Measurements from ENCODE around the gene SNX8. TPM values are rescaled to one million over a fixed set of nuclear protein-coding genes. Genes with fewer than 3 reads are reported as not detected.
"Not testable (repeated sequence)": the region's sequence is repeated elsewhere in the genome, so short reads cannot be mapped to it uniquely, and the experiment has no call there.

The SNX8 gene
- total RNA-seq, 1 experiment from 2014 or later = 31.2 TPM

DNA sequence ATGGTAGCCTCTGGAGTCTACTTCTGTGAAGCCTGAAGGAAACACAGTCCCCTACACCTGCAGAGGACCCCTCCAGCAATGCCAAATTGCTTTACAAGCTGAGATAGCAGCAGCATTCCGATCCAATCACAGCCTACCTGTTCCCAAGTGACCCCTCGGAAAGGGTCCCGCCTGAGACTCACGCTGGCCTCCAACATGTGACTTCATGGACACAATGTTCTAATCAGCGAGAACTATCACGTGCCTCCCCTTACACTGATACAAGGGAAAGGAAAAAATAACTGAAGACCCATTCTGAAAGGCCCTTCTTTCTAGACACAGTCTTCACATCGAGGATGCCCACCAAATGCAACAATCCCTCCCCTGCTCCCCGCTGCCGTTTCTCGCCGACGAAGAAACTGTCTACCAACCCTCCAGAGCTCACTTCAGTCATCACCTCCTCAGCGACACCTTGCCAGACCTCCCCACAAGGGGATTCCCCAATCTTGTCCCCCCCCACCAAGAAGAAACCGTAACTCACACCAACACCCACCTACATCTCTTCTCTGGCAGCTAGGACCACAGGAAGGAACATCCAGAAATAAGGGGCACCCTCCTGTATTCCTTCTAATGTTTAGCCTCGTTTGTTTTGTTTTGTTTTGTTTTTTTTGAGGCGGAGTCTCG lies 1.8 kb downstream of the SNX8 start:
- BruUV-seq (replicated peaks) = TSS peak; percentile 45
- Mint-ChIP-seq H3K27ac (ENCODE audit: low read depth, unreplicated experiment) (peak overlapping the region; percentile 32), H3K27me3 (ENCODE audit: insufficient read depth, unreplicated experiment) (no peaks in the 10 kb centered on the region), H3K4me3 (ENCODE audit: unreplicated experiment) (peak overlapping the region; percentile 46), H3K4me1 (ENCODE audit: insufficient read depth, unreplicated experiment) (peaks cover 10% of the 10 kb centered on the region), H3K36me3 (ENCODE audit: insufficient read depth, unreplicated experiment) (peaks cover 12% of the 10 kb centered on the region), H3K9me3 (ENCODE audit: unreplicated experiment) (no peaks in the 10 kb centered on the region)
- TF ChIP-seq, protein P1, sequence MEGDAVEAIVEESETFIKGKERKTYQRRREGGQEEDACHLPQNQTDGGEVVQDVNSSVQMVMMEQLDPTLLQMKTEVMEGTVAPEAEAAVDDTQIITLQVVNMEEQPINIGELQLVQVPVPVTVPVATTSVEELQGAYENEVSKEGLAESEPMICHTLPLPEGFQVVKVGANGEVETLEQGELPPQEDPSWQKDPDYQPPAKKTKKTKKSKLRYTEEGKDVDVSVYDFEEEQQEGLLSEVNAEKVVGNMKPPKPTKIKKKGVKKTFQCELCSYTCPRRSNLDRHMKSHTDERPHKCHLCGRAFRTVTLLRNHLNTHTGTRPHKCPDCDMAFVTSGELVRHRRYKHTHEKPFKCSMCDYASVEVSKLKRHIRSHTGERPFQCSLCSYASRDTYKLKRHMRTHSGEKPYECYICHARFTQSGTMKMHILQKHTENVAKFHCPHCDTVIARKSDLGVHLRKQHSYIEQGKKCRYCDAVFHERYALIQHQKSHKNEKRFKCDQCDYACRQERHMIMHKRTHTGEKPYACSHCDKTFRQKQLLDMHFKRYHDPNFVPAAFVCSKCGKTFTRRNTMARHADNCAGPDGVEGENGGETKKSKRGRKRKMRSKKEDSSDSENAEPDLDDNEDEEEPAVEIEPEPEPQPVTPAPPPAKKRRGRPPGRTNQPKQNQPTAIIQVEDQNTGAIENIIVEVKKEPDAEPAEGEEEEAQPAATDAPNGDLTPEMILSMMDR (IDR thresholded peaks at IDR 0.05; ENCODE audit: unreplicated experiment) = no peak
- POLR2A ChIA-PET = interaction anchor here (0.6 to 1.0 kb wide), 2 partner anchors 42 to 46 kb away, joined by 3 read pairs; no protein-coding TSS in a partner anchor
- intact Hi-C loops (cut with micrococcal nuclease) = no loop called here
- CTCF ChIA-PET = interaction anchor here (0.6 to 0.7 kb wide), 2 partner anchors 70 to 370 kb away, joined by 3 read pairs; partner anchors contain the start of genes MRM2 and NUDT1
- no peak for DNase-seq (ENCODE audit: unreplicated experiment)

DNA sequence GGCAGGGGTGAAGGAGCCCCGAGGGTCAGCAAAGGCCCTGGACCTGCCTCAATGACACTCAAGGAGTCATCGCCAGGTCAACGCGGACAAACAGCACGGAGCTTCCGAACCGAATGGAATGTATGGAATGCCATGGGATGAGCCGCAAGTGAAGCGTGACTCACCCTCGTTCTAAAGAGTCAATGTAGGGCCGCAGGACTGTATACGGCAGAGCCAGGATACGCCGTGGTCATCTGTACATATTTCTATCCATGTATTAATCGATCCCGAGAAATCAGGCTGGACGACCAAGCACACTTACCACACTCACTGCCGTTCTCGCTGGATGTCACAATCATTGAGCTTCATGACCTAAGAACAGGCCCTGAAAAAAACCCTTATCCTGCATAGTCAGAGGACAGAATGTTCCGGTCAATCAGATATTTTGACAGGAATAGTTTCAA lies 4.3 kb downstream of the SNX8 start:
- peak overlapping the region; percentile 88 for H3K27ac Mint-ChIP-seq (ENCODE audit: low read depth, unreplicated experiment)
- no TSS peak for BruUV-seq (replicated peaks)
- intact Hi-C loops (cut with micrococcal nuclease) = no loop called here
- TF ChIP-seq, protein P1 (IDR thresholded peaks at IDR 0.05; ENCODE audit: unreplicated experiment) = no peak
- no peaks in the 10 kb centered on the region for H3K27me3 Mint-ChIP-seq (ENCODE audit: insufficient read depth, unreplicated experiment)
- H3K4me3 Mint-ChIP-seq (ENCODE audit: unreplicated experiment) = peak overlapping the region; percentile 50
- peak; percentile 82 for DNase-seq (ENCODE audit: unreplicated experiment)
- peaks cover 12% of the 10 kb centered on the region for H3K36me3 Mint-ChIP-seq (ENCODE audit: insufficient read depth, unreplicated experiment)
- peaks cover 14% of the 10 kb centered on the region for H3K4me1 Mint-ChIP-seq (ENCODE audit: insufficient read depth, unreplicated experiment)
- ChIA-PET CTCF (interaction anchor here (0.5 to 1.3 kb wide), 5 partner anchors 8 to 1970 kb away, joined by 3 to 5 read pairs (median 4); no protein-coding TSS in a partner anchor), POLR2A (interaction anchor here (0.5 to 1.4 kb wide), 6 partner anchors 44 to 78 kb away, joined by 3 to 8 read pairs (median 5); partner anchors contain the start of genes EIF3B, MAD1L1, MRM2 and NUDT1)
- H3K9me3 Mint-ChIP-seq (ENCODE audit: unreplicated experiment) = no peaks in the 10 kb centered on the region

DNA sequence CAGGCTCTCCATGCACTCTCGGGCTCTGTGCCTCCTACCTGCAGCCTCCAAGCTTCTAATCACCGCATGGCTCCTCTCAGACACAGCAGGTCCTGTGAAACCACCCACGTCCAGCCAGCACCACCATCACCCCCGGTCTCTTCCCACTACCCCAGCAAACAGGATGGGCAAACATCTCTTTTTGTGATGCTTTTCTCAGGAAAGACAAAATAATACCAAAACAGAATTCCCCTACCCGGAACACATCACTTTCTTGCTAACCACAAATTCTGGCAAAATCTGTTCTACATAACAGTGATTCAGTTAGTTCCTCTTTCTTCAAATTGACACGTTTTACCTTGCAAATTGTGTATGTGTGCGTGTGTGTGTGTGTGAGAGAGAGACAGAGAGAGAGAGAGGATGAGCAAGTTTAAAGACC lies 6.5 kb downstream of the SNX8 start:
- intact Hi-C loops (cut with micrococcal nuclease) = no loop called here
- no TSS peak for BruUV-seq (replicated peaks)
- POLR2A ChIA-PET = no interaction called here
- H3K27ac Mint-ChIP-seq (ENCODE audit: low read depth, unreplicated experiment) = no peak overlapping the region
- H3K9me3 Mint-ChIP-seq (ENCODE audit: unreplicated experiment) = no peaks in the 10 kb centered on the region
- H3K36me3 Mint-ChIP-seq (ENCODE audit: insufficient read depth, unreplicated experiment) = peaks cover 12% of the 10 kb centered on the region
- H3K27me3 Mint-ChIP-seq (ENCODE audit: insufficient read depth, unreplicated experiment) = no peaks in the 10 kb centered on the region
- no peak overlapping the region for H3K4me3 Mint-ChIP-seq (ENCODE audit: unreplicated experiment)
- TF ChIP-seq, protein P1 (IDR thresholded peaks at IDR 0.05; ENCODE audit: unreplicated experiment) = no peak
- peaks cover 10% of the 10 kb centered on the region for H3K4me1 Mint-ChIP-seq (ENCODE audit: insufficient read depth, unreplicated experiment)
- CTCF ChIA-PET = no interaction called here
- no peak for DNase-seq (ENCODE audit: unreplicated experiment)

DNA sequence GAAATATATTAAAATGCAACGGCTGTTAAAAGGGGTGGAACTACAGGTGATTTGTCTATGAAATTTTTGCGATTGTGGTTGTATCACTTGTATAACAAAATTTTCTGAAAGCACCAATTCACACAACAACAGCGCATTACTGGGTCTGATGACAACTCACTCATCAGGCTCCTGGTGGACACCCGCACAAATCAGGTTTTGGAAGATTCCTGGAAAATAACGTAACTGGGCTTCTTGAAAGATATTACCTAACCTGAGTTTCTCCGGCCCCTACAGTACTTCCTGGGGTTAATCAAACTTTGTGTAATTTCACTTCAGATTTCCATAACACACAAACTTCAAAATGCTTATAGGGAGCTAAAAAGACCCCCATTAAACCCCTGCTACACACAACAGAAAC lies 7.6 kb downstream of the SNX8 start:
- Mint-ChIP-seq H3K27me3 (ENCODE audit: insufficient read depth, unreplicated experiment) (no peaks in the 10 kb centered on the region), H3K4me3 (ENCODE audit: unreplicated experiment) (no peak overlapping the region), H3K36me3 (ENCODE audit: insufficient read depth, unreplicated experiment) (peaks cover 12% of the 10 kb centered on the region), H3K4me1 (ENCODE audit: insufficient read depth, unreplicated experiment) (peaks cover 10% of the 10 kb centered on the region), H3K9me3 (ENCODE audit: unreplicated experiment) (no peaks in the 10 kb centered on the region), H3K27ac (ENCODE audit: low read depth, unreplicated experiment) (no peak overlapping the region)
- no peak for DNase-seq (ENCODE audit: unreplicated experiment)
- BruUV-seq (replicated peaks) = no TSS peak
- TF ChIP-seq, protein P1 (IDR thresholded peaks at IDR 0.05; ENCODE audit: unreplicated experiment) = no peak
- intact Hi-C loops (cut with micrococcal nuclease) = no loop called here
- ChIA-PET POLR2A (no interaction called here), CTCF (interaction anchor here (0.7 kb wide), 1 partner anchor 9 kb away, joined by 3 read pairs; no protein-coding TSS in a partner anchor)

DNA sequence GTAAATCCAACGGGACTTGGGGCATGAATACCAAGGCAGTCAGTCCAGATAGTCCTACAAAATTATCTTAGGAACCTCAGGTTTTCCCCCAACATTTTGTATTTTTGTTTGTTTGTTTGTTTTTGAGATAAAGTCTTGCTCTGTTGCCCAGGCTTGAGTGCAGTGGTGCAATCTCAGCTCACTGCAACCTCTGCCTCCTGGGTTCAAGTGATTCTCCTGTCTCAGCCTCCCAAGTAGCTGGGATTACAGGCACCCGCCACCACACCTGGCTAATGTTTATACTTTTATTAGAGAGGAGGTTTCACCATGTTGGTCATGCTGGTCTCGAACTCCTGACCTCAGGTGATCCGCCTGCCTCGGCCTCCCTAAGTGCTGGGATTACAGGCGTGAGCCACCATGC lies 9.0 kb downstream of the SNX8 start:
- intact Hi-C loops (cut with micrococcal nuclease); H3K27ac Mint-ChIP-seq (ENCODE audit: low read depth, unreplicated experiment); DNase-seq (ENCODE audit: unreplicated experiment); H3K9me3 Mint-ChIP-seq (ENCODE audit: unreplicated experiment); H3K4me3 Mint-ChIP-seq (ENCODE audit: unreplicated experiment); BruUV-seq (replicated peaks); H3K27me3 Mint-ChIP-seq (ENCODE audit: insufficient read depth, unreplicated experiment): not testable (repeated sequence)
- POLR2A ChIA-PET = interaction anchor here (0.9 kb wide), 1 partner anchor 49 kb away, joined by 3 read pairs; the partner anchor contains the start of gene EIF3B
- Mint-ChIP-seq H3K4me1 (ENCODE audit: insufficient read depth, unreplicated experiment) (peaks cover 10% of the 10 kb centered on the region), H3K36me3 (ENCODE audit: insufficient read depth, unreplicated experiment) (peaks cover 12% of the 10 kb centered on the region)
- CTCF ChIA-PET = interaction anchor here (0.6 to 0.7 kb wide), 2 partner anchors 749 to 1435 kb away, joined by 3 read pairs; no protein-coding TSS in a partner anchor

DNA sequence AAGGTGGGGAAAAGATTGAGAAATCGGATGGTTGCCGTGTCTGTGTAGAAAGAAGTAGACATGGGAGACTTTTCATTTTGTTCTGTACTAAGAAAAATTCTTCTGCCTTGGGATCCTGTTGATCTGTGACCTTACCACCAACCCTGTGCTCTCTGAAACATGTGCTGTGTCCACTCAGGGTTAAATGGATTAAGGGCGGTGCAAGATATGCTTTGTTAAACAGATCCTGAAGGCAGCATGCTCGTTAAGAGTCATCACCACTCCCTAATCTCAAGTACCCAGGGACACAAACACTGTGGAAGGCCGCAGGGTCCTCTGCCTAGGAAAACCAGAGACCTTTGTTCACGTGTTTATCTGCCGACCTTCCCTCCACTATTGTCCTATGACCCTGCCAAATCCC lies 10.7 kb downstream of the SNX8 start:
- H3K4me1 Mint-ChIP-seq (ENCODE audit: insufficient read depth, unreplicated experiment); H3K27me3 Mint-ChIP-seq (ENCODE audit: insufficient read depth, unreplicated experiment); H3K4me3 Mint-ChIP-seq (ENCODE audit: unreplicated experiment); H3K27ac Mint-ChIP-seq (ENCODE audit: low read depth, unreplicated experiment); CTCF ChIA-PET; BruUV-seq (replicated peaks); intact Hi-C loops (cut with micrococcal nuclease); H3K9me3 Mint-ChIP-seq (ENCODE audit: unreplicated experiment); DNase-seq (ENCODE audit: unreplicated experiment); POLR2A ChIA-PET: not testable (repeated sequence)
- H3K36me3 Mint-ChIP-seq (ENCODE audit: insufficient read depth, unreplicated experiment) = peaks cover 12% of the 10 kb centered on the region

Measured in MCF 10A (cell line).